Peyer's patch (tissue), 4 donors: ENCODE data around the gene TUBGCP5. TPM values are rescaled to one million over a fixed set of nuclear protein-coding genes. Genes with fewer than 3 reads are reported as not detected.

Experiments
- DNase-seq, 3 donors: peaks; one replicate each; pipeline ENCODE4 v3.0.0-alpha.2; 2017 to 2019
- H3K27ac ChIP-seq, 4 donors: fragments of 200-600 bp; sonication (generic); one replicate each; pipeline ENCODE4 v1.5.1; 2016 to 2019
- H3K27me3 ChIP-seq, 2 donors: fragments of 200-600 bp; sonication (generic); one replicate each; pipeline ENCODE4 v1.5.1; 2019
- H3K36me3 ChIP-seq, 3 donors: fragments of 200-600 bp; sonication (generic); one replicate each; pipeline ENCODE4 v1.5.1; 2016 to 2019
- H3K4me1 ChIP-seq, 4 donors: fragments of 200-600 bp; sonication (generic); one replicate each; pipeline ENCODE4 v1.5.1; 2016 to 2019
- H3K4me3 ChIP-seq, 4 donors: fragments of 200-600 bp; sonication (generic); 1 replicate in 3 of 4; 2 replicates in 1 of 4; pipeline ENCODE4 v1.5.1; 2016 to 2019; ENCODE audit warnings: mild to moderate bottlenecking in 1 of 4
- H3K9me3 ChIP-seq, 4 donors: fragments of 200-600 bp; sonication (generic); one replicate each; pipeline ENCODE4 v1.5.1; 2016 to 2019; ENCODE audit warnings: mild to moderate bottlenecking in 1 of 4
- CTCF ChIP-seq, 6 experiments: fragments of 450-650 bp in 4 of 6; fragments of 200-600 bp in 2 of 6; sonication (generic) in 1 of 6; IDR thresholded peaks; one replicate each; pipeline ENCODE4 v1.5.1; 2017 to 2019; ENCODE audit warnings: antibody characterized with exemption in 6 of 6, mild to moderate bottlenecking in 3 of 6, moderate library complexity in 1 of 6
- POLR2A ChIP-seq, 2 donors: fragments of 450-650 bp; IDR thresholded peaks; one replicate each; pipeline ENCODE4 v1.5.1; 2017; ENCODE audit warnings: antibody characterized with exemption in 2 of 2, mild to moderate bottlenecking in 2 of 2, moderate library complexity in 2 of 2
- total RNA-seq, 4 donors: library from RNA; depleted of rRNA; stranded (reverse); fragments of >200 nt; gene quantifications; one replicate each; pipeline ENCODE4 v1.1.0, GENCODE V29; 2016

The TUBGCP5 gene
- total RNA-seq, 4 donors from 2014 or later = 10.3 to 35.5 (median 26.1) TPM

DNA sequence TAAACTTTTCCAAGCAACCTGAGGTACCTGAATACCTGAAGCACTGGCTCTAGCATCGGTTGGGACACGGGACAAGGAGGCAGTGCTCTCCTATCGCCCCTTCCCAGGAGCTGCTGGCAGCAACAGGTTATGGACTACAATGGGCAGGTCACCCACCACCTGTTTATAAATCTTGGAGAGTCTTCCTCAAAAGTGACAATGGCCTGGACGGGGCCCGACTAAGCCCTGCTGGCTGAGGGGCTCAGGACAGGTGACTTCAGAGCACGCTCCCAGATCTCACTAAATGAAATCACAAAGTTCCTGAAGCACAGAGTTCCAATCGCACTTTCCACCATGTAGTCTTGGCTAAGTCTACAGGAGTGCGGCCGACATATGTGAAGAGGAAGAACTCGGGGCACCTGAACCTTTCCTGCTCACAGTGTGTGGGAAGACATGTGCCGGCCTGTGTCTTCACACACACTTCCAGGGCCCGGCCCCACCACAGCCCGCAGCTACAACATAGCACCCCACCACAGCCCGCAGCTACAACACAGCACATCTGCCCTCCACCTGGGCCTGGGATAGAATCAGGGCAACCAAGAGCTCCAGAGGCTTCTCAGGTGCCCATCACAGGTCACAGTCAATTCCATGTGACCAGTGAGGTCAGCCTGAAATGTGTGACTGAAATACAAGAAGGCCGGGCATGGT lies 72.1 kb downstream of the TUBGCP5 start:
- H3K4me3 ChIP-seq = no peak overlapping the region
- peak in 2 of 3 donors; percentile 29 to 31 for DNase-seq
- H3K4me1 ChIP-seq = peaks cover 0 to 4% (median 0%) of the 10 kb centered on the region in 4 donors
- TF ChIP-seq CTCF (IDR thresholded peaks at IDR 0.05) (no peak), POLR2A (IDR thresholded peaks at IDR 0.05) (no peak)
- H3K36me3 ChIP-seq = no peaks in the 10 kb centered on the region
- H3K27me3 ChIP-seq = no peaks in the 10 kb centered on the region
- H3K27ac ChIP-seq = no peak overlapping the region
- H3K9me3 ChIP-seq = no peaks in the 10 kb centered on the region

- peaks cover 0 to 11% (median 0%) of the 10 kb centered on the region in 4 donors for H3K4me1 ChIP-seq
Observed at GRCh38 chr15:22966321-22967083, 72.9 kb downstream of the TUBGCP5 start.

DNA sequence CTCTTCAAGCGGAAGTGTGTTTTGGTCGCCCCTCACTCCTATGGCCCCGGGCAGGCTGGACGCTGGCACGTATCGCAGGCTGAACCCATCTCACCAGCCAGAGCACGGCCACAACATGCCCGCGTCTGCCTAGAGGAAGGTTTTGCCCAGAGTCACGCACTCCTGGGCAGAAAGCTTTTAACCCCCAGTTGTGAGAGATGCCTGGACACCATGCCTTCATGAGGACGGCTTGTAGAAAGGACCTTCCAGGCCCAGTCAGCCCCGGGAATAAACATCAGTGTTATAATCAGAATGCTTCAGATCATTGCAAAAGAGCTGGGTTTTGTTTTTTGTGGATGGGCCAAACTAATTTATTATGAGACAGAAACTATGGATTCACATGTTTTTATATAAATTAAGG lies 75.7 kb downstream of the TUBGCP5 start:
- Histone ChIP-seq H3K27ac (peak overlapping the region in 2 of 4 donors; percentile 39 to 40), H3K9me3 (no peaks in the 10 kb centered on the region), H3K4me1 (peaks cover 0 to 19% (median 2%) of the 10 kb centered on the region in 4 donors), H3K27me3 (no peaks in the 10 kb centered on the region), H3K36me3 (no peaks in the 10 kb centered on the region), H3K4me3 (no peak overlapping the region)
- no peak for TF ChIP-seq CTCF (IDR thresholded peaks at IDR 0.05)
- TF ChIP-seq POLR2A (IDR thresholded peaks at IDR 0.05) = no peak
- DNase-seq = peak in 2 of 3 donors; percentile 10 to 39

More at GRCh38 chr15:22966321-22967083, 72.9 kb downstream of the TUBGCP5 start:
- Histone ChIP-seq H3K4me3 (no peak overlapping the region), H3K27ac (no peak overlapping the region), H3K27me3 (no peaks in the 10 kb centered on the region), H3K9me3 (no peaks in the 10 kb centered on the region), H3K36me3 (no peaks in the 10 kb centered on the region)
- TF ChIP-seq POLR2A (IDR thresholded peaks at IDR 0.05) = no peak
- no peak for TF ChIP-seq CTCF (IDR thresholded peaks at IDR 0.05)
- DNase-seq = peak in 2 of 3 donors; percentile 18 to 22

- no peaks in the 10 kb centered on the region for H3K27me3 ChIP-seq
- no peaks in the 10 kb centered on the region for H3K36me3 ChIP-seq
- H3K9me3 ChIP-seq = no peaks in the 10 kb centered on the region
- H3K27ac ChIP-seq = no peak overlapping the region
- peaks cover 0 to 19% (median 4%) of the 10 kb centered on the region in 4 donors for H3K4me1 ChIP-seq
- no peak overlapping the region for H3K4me3 ChIP-seq
- TF ChIP-seq CTCF (IDR thresholded peaks at IDR 0.05) (no peak), POLR2A (IDR thresholded peaks at IDR 0.05) (no peak)
- DNase-seq = peak in 2 of 3 donors; percentile 27 to 36
Observed at GRCh38 chr15:22962611-22963010, 76.8 kb downstream of the TUBGCP5 start.

GRCh38 chr15:22961762-22962161 lies 77.6 kb downstream of the TUBGCP5 start:
- peaks cover 0 to 19% (median 4%) of the 10 kb centered on the region in 4 donors for H3K4me1 ChIP-seq
- H3K36me3 ChIP-seq = no peaks in the 10 kb centered on the region
- H3K4me3 ChIP-seq = no peak overlapping the region
- DNase-seq = peak; percentile 1 to 40 (median 13)
- no peaks in the 10 kb centered on the region for H3K9me3 ChIP-seq
- no peak for TF ChIP-seq CTCF (IDR thresholded peaks at IDR 0.05)
- no peak for TF ChIP-seq POLR2A (IDR thresholded peaks at IDR 0.05)
- H3K27me3 ChIP-seq = no peaks in the 10 kb centered on the region
- H3K27ac ChIP-seq = peak overlapping the region in 1 of 4 donors; percentile 27
